Measurements from ENCODE around the gene C4BPA. TPM values are rescaled to one million over a fixed set of nuclear protein-coding genes. Genes with fewer than 3 reads are reported as not detected.

C4BPA gene
- total and polyA plus RNA-seq, 2 of the 4 experiments (the other 2 are of a cell fraction) = not detected

GRCh38 chr1:207071426-207071825 is 32.6 kb upstream of the C4BPA start:
- in situ Hi-C loops (cut with MboI; ENCODE audit: low sequenced_read_pairs) = no loop called here

More at GRCh38 chr1:207071426-207071825, 32.6 kb upstream of the C4BPA start:
- Histone ChIP-seq H3K4ac (ENCODE audit: low read depth, low read length) (no peak overlapping the region), H2BK15ac (ENCODE audit: low read depth, low read length) (no peak overlapping the region), H3K4me3 (ENCODE audit: insufficient read depth, low read depth, low read length) (no peak overlapping the region), H3K56ac (ENCODE audit: extremely low read depth, insufficient read depth, low read length) (no peak overlapping the region), H4K20me1 (ENCODE audit: insufficient read depth, low read length) (no peaks in the 10 kb centered on the region), H2AFZ (replicated peaks; ENCODE audit: low read length, poor library complexity) (no peak overlapping the region), H3K4me2 (ENCODE audit: low read depth, low read length) (no peak overlapping the region), H3K36me3 (ENCODE audit: control insufficient read depth, insufficient read depth, low read length) (no peaks in the 10 kb centered on the region), H4K91ac (ENCODE audit: insufficient read depth, low read depth, low read length) (no peak overlapping the region), H4K8ac (ENCODE audit: low read depth in 2 of 2, low read length in 2 of 2) (no peak overlapping the region), H2BK5ac (ENCODE audit: low read depth, low read length, poor library complexity, severe bottlenecking) (no peak overlapping the region), H3K9me1 (ENCODE audit: insufficient read depth, low read length) (no peaks in the 10 kb centered on the region), H2AK5ac (ENCODE audit: low read depth, low read length) (no peak overlapping the region), H3K27ac (ENCODE audit: insufficient read depth, low read length) (no peak overlapping the region), H2BK20ac (ENCODE audit: low read depth, low read length) (no peak overlapping the region), H2BK120ac (ENCODE audit: low read depth, low read length) (no peak overlapping the region), H4K5ac (ENCODE audit: low read depth, low read length) (no peak overlapping the region), H3K14ac (replicated peaks; ENCODE audit: low read depth, low read length) (no peak overlapping the region), H3K79me1 (ENCODE audit: low read depth in 1 of 2, low read length in 2 of 2) (no peaks in the 10 kb centered on the region), H3K9ac (ENCODE audit: low read depth, low read length) (no peak overlapping the region), H3K9me3 (ENCODE audit: control insufficient read depth, insufficient read depth, low read length) (no peaks in the 10 kb centered on the region), H3K27me3 (ENCODE audit: control insufficient read depth, insufficient read depth, low read length) (no peaks in the 10 kb centered on the region; the same call in 1 of the 2 replicates), H3K4me1 (ENCODE audit: control insufficient read depth, insufficient read depth, low read length) (no peaks in the 10 kb centered on the region), H3K18ac (ENCODE audit: low read depth, low read length) (no peak overlapping the region), H3K23ac (ENCODE audit: low read depth, low read length) (no peak overlapping the region), H2AK9ac (replicated peaks; ENCODE audit: low read depth, low read length, poor library complexity) (no peak overlapping the region)
- ChIA-PET POLR2A (ENCODE audit: unreplicated experiment) (no interaction called here), CTCF (interaction anchor here (1.0 kb wide), 1 partner anchor 93 kb away, joined by 3 read pairs; no protein-coding TSS in a partner anchor)
- TF ChIP-seq MXI1 (IDR thresholded peaks at IDR 0.05; ENCODE audit: borderline replicate concordance, low read depth, low read length) (no peak), CEBPB (IDR thresholded peaks at IDR 0.05; ENCODE audit: low read depth, low read length) (no peak), POLR2A (IDR thresholded peaks at IDR 0.05; ENCODE audit: low read depth, low read length) (no peak), FOS (IDR thresholded peaks at IDR 0.05; ENCODE audit: low read depth, low read length) (no peak), NFE2L2 (IDR thresholded peaks at IDR 0.05; ENCODE audit: low read depth, low read length) (no peak), MAFK (IDR thresholded peaks at IDR 0.05; ENCODE audit: low read depth, low read length) (no peak), RAD21 (IDR thresholded peaks at IDR 0.05; ENCODE audit: low read length) (no peak), SMC3 (IDR thresholded peaks at IDR 0.05; ENCODE audit: low read depth, low read length) (no peak), ELK1 (IDR thresholded peaks at IDR 0.05; ENCODE audit: borderline replicate concordance, low read depth, low read length) (no peak)
- DNase-seq (no peak), ATAC-seq (ENCODE audit: low read depth) (no peak)
- BruUV-seq (replicated peaks) = no TSS peak
- dilution Hi-C loops (cut with HindIII; ENCODE audit: low sequenced_read_pairs, unreplicated experiment) = no loop called here
- intact Hi-C loops (cut with micrococcal nuclease) = loop anchor here (10.0 kb wide), 2 partner anchors 157 to 317 kb away; no protein-coding TSS in a partner anchor
- no CpG with 5 or more reads among the region's 6 CpGs for WGBS, 2 experiments (ENCODE audit: extremely low coverage in 2 of 2, insufficient read length in 1 of 2)

Data from IMR-90 (cell line).